ENCODE data around the gene PPFIA2.

- TF ChIP-seq TAF1 (IDR thresholded peaks at IDR 0.05; ENCODE audit: borderline replicate concordance, low read depth, low read length) (no peak), POLR2AphosphoS5 (IDR thresholded peaks at IDR 0.05; ENCODE audit: low read depth, low read length) (no peak), CTCF (IDR thresholded peaks at IDR 0.05) (no peak), NFIC (IDR thresholded peaks at IDR 0.05; ENCODE audit: borderline replicate concordance) (no peak), REST (IDR thresholded peaks at IDR 0.05; ENCODE audit: low read depth, low read length) (no peak), SMC3 (IDR thresholded peaks at IDR 0.05; ENCODE audit: low read depth, low read length) (no peak)
Observed at GRCh38 chr12:81546811-81547210, 212.3 kb downstream of the PPFIA2 start.
